Upper lobe of right lung (tissue), 1 donor: ENCODE measurements around the gene MAST1. TPM values are rescaled to one million over a fixed set of nuclear protein-coding genes. Genes with fewer than 3 reads are reported as not detected.

Source experiments
- ATAC-seq: fragments of 200-7000 bp; cut with Tn5 transposase; one replicate; pipeline ENCODE4 v1.9.1; 2020; ENCODE audit warnings: mild to moderate bottlenecking, moderate library complexity
- DNase-seq: peaks from one replicate; pipeline ENCODE4 v3.0.0-alpha.2; 2020
- H3K27ac ChIP-seq: fragments of 200-600 bp; one replicate; pipeline ENCODE4 v1.8.0; 2022
- H3K27me3 ChIP-seq: fragments of 200-600 bp; one replicate; pipeline ENCODE4 v1.8.0; 2022; ENCODE audit warnings: mild to moderate bottlenecking
- H3K36me3 ChIP-seq: fragments of 200-600 bp; one replicate; pipeline ENCODE4 v1.8.0; 2022
- H3K4me1 ChIP-seq: fragments of 200-600 bp; one replicate; pipeline ENCODE4 v1.8.0; 2022
- H3K4me3 ChIP-seq: fragments of 200-600 bp; one replicate; pipeline ENCODE4 v1.8.0; 2022; ENCODE audit warnings: mild to moderate bottlenecking
- H3K9me3 ChIP-seq: fragments of 200-600 bp; one replicate; pipeline ENCODE4 v1.8.0; 2022
- CTCF ChIP-seq: fragments of 200-600 bp; IDR thresholded peaks from one replicate; pipeline ENCODE4 v1.8.0; 2022; ENCODE audit warnings: antibody characterized with exemption
- intact Hi-C: fragments of 100-400 bp; cut with DNase I; formaldehyde crosslinking; loops from one replicate; pipeline ENCODE4 v1.11.0; 2022
- total RNA-seq: library from RNA; stranded (reverse); fragmentation: NEBNext Ultra II Directional; extraction: Animal tissue kit (Norgen Biotek cat#: 25700); gene quantifications from one replicate; pipeline ENCODE4 v1.2.1, GENCODE V29; 2021
- donor health status: DM: no; HTN: yes; CAD: no; lungs with severe emphysema.

Gene MAST1
- total RNA-seq, 1 donor from 2014 or later, result not detected

DNA sequence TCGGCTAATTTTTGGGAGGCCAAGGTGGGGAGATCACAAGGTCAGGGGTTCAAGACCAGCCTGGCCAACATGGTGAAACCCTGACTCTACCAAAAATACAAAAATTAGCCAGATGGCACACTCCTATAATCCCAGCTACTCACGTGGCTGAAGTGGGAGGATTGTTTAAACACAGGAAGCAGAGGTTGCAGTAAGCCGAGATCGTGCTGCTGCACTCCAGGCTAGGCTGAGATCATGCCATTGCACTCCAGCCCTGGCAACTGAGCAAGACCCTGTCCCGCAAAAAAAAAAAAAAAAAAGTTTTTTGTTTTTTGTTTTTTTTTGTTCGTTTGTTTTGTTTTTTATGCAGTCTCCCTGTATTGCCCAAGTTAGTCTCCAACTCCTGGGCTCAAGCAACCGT, 21.2 kb downstream of the MAST1 start:
- Histone ChIP-seq H3K36me3 (no peaks in the 10 kb centered on the region), H3K4me3 (no peak overlapping the region), H3K27ac (no peak overlapping the region), H3K27me3 (no peaks in the 10 kb centered on the region), H3K9me3 (no peaks in the 10 kb centered on the region), H3K4me1 (no peaks in the 10 kb centered on the region)
- TF ChIP-seq CTCF, result no peak
- intact Hi-C loops, result no loop called here
- DNase-seq (no peak), ATAC-seq (no peak)

GRCh38 chr19:12864143-12864542, 25.8 kb downstream of the MAST1 start:
- Histone ChIP-seq H3K4me3 (no peak overlapping the region), H3K27ac (no peak overlapping the region), H3K27me3 (no peaks in the 10 kb centered on the region), H3K4me1 (peaks cover 5% of the 10 kb centered on the region), H3K9me3 (no peaks in the 10 kb centered on the region), H3K36me3 (no peaks in the 10 kb centered on the region)
- no peak for TF ChIP-seq CTCF
- intact Hi-C loops, result no loop called here
- ATAC-seq (no peak), DNase-seq (no peak)

DNA sequence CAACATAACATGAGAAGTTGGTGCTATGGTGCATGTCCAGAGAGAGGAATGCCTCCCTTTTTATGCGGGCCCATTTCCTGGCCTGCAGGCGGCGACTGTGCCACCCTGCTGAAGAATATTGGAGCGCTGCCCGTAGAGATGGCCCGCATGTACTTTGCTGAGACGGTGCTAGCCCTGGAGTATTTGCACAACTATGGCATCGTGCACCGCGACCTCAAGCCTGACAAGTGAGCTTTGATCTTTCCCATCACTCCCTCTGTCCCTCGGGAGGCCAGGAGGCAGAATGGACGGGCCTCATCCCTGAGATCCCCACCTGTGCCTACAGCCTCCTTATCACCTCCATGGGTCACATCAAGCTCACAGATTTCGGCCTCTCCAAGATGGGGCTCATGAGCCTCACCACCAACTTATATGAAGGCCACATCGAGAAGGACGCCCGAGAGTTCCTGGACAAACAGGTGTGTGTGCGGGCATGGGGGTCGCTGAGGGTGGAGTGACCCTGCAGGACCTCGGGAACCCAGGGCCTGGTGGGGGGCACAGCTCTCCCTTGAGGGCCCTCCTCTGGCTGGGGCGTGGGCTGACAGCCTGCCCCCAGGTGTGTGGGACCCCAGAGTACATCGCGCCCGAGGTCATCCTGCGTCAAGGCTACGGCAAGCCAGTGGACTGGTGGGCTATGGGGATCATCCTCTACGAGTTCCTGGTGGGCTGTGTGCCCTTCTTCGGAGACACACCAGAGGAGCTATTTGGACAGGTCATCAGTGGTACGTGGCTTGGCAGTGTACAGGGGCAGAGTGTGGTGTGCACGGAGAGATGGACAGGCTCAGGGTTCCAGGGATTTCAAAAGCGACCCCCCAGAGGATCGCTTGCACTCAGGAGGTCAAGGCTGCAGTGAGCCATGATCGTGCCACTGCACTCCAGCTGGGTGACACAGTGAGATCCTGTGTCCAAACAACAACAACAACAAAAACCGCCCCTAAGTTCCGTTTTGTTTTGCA, 26.7 kb downstream of the MAST1 start:
- DNase-seq, result no peak
- intact Hi-C loops, result no loop called here
- H3K4me1 ChIP-seq, result peaks cover 5% of the 10 kb centered on the region
- no peaks in the 10 kb centered on the region for H3K36me3 ChIP-seq
- no peaks in the 10 kb centered on the region for H3K27me3 ChIP-seq
- H3K9me3 ChIP-seq, result no peaks in the 10 kb centered on the region
- H3K4me3 ChIP-seq, result no peak overlapping the region
- ATAC-seq, result no peak
- no peak for TF ChIP-seq CTCF
- no peak overlapping the region for H3K27ac ChIP-seq

- no peaks in the 10 kb centered on the region for H3K9me3 ChIP-seq
- peaks cover 5% of the 10 kb centered on the region for H3K4me1 ChIP-seq
- intact Hi-C loops, result no loop called here
- H3K4me3 ChIP-seq, result no peak overlapping the region
- no peaks in the 10 kb centered on the region for H3K36me3 ChIP-seq
- H3K27ac ChIP-seq, result no peak overlapping the region
- no peak for TF ChIP-seq CTCF
- ATAC-seq (no peak), DNase-seq (no peak)
- no peaks in the 10 kb centered on the region for H3K27me3 ChIP-seq
Observed at GRCh38 chr19:12865746-12866415, 27.6 kb downstream of the MAST1 start.

DNA sequence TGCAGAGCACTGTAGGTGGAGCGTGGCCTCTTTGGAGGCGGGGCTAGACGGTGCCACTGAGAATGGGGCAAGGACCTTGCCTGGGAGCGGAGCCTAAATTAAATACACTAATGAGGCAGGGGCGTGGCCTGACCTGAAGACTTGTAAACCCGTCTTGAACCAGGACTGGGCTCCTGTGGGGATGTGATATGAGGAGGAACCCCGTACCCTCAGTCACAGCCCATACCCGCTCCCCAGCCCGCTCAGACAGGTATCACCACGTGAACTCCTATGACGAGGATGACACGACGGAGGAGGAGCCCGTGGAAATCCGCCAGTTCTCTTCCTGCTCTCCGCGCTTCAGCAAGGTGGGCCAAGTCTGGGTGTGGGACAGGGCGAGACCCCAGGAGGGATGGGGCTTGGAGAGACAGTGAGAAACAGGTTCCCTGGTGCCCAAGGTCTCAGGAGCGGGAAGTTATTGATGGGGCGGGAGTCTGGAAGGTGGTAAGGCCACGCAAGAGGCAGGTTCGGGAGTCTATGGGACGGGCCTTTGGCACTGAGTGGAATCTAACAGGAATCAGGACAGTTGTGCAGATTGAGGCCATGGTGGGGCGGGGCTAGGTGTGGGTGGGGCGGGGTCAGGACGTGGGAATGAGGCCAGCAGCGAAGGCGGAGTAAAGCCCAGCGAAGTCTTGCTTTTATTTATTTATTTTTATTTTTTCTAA, 28.3 kb downstream of the MAST1 start:
- no peak for TF ChIP-seq CTCF
- ATAC-seq, result no peak
- H3K27me3 ChIP-seq, result no peaks in the 10 kb centered on the region
- no peak overlapping the region for H3K27ac ChIP-seq
- H3K4me1 ChIP-seq, result peaks cover 5% of the 10 kb centered on the region
- no peaks in the 10 kb centered on the region for H3K9me3 ChIP-seq
- H3K36me3 ChIP-seq, result no peaks in the 10 kb centered on the region
- intact Hi-C loops, result no loop called here
- no peak for DNase-seq
- no peak overlapping the region for H3K4me3 ChIP-seq
